HepG2 (cell line): ENCODE data around the gene RAB40C. TPM values are rescaled to one million over a fixed set of nuclear protein-coding genes. Genes with fewer than 3 reads are reported as not detected.
A peak's percentile ranks its signal among the peaks of the same experiment; 100 is the strongest.

Experiments used
- CBX5 ChIP-seq: sonication (generic); formaldehyde crosslinking; IDR thresholded peaks from 2 replicates; pipeline ENCODE4 v1.4.0; 2020; ENCODE audit warnings: missing genetic modification reagents, borderline replicate concordance
- GATAD2A ChIP-seq: IDR thresholded peaks from 2 replicates; pipeline ENCODE4 v1.6.1; 2016
- HMGA1 ChIP-seq: sonication (generic); formaldehyde crosslinking; conservative IDR thresholded peaks from 2 replicates; pipeline ENCODE4 v1.4.0; 2020; ENCODE audit warnings: missing genetic modification reagents
- KDM2A ChIP-seq: sonication (generic); formaldehyde crosslinking; IDR thresholded peaks from 2 replicates; pipeline ENCODE4 v1.4.0; 2020; ENCODE audit warnings: low read depth, missing genetic modification reagents, borderline replicate concordance
- MLX ChIP-seq: IDR thresholded peaks from 2 replicates; pipeline ENCODE4 v1.6.1; 2016
- RAD51 ChIP-seq: fragments of 450-650 bp; IDR thresholded peaks from 2 replicates; pipeline ENCODE4 v1.6.1; 2016; ENCODE audit warnings: borderline replicate concordance
- RCOR2 ChIP-seq: IDR thresholded peaks from 2 replicates; pipeline ENCODE4 v1.6.1; 2016; ENCODE audit warnings: missing biosample characterization, missing genetic modification reagents
- TMF1 ChIP-seq: sonication (generic); formaldehyde crosslinking; IDR thresholded peaks from 2 replicates; pipeline ENCODE4 v1.8.1; 2022; ENCODE audit warnings: low read depth, missing genetic modification reagents
- ZHX2 ChIP-seq, 2 experiments: sonication (generic) in 1 of 2; formaldehyde crosslinking in 1 of 2; IDR thresholded peaks; 2 replicates each; pipeline versions ENCODE4 v1.6.1 to v1.9.0; 2014 to 2022; ENCODE audit warnings: antibody characterized with exemption in 1 of 2, borderline replicate concordance in 1 of 2, inconsistent platforms in 1 of 2, low read depth in 1 of 2, missing genetic modification reagents in 1 of 2
- ZNF17 ChIP-seq: sonication (generic); formaldehyde crosslinking; IDR thresholded peaks from 2 replicates; pipeline ENCODE4 v1.5.0; 2020; ENCODE audit warnings: mild to moderate bottlenecking, missing genetic modification reagents
- ZNF329 ChIP-seq: sonication (generic); formaldehyde crosslinking; IDR thresholded peaks from 2 replicates; pipeline ENCODE4 v1.9.0; 2021; ENCODE audit warnings: low read depth, mild to moderate bottlenecking, missing genetic modification reagents
- ZNF44 ChIP-seq: sonication (generic); formaldehyde crosslinking; IDR thresholded peaks from 2 replicates; pipeline ENCODE4 v1.5.1; 2020; ENCODE audit warnings: mild to moderate bottlenecking, missing genetic modification reagents
- ZNF562 ChIP-seq: sonication (generic); formaldehyde crosslinking; IDR thresholded peaks from 2 replicates; pipeline ENCODE4 v1.8.0; 2022; ENCODE audit warnings: missing genetic modification reagents, borderline replicate concordance
- ZNF598 ChIP-seq: sonication (generic); formaldehyde crosslinking; IDR thresholded peaks from 2 replicates; pipeline ENCODE4 v1.5.1; 2020; ENCODE audit warnings: mild to moderate bottlenecking, missing genetic modification reagents, borderline replicate concordance
- ZNF800 ChIP-seq: sonication (generic); formaldehyde crosslinking; IDR thresholded peaks from 2 replicates; pipeline ENCODE4 v1.4.0; 2020; ENCODE audit warnings: missing genetic modification reagents
- ZNF850 ChIP-seq: sonication (generic); formaldehyde crosslinking; conservative IDR thresholded peaks from 2 replicates; pipeline ENCODE4 v1.9.0; 2021; ENCODE audit warnings: mild to moderate bottlenecking, missing genetic modification reagents
- polyA plus RNA-seq, 8 experiments: library from polyadenylated mRNA; depleted of rRNA in 3 of 8; stranded (reverse) in 7 of 8; unstranded in 1 of 8; fragments of >200 nt; fragmentation: Illumina TruSeq in 4 of 8; extraction: Trizol in 4 of 8; gene quantifications; 2 replicates each; pipeline versions ENCODE4 v1.2.1 to v1.2.3, GENCODE V29; 2011 to 2016; ENCODE audit warnings: low read depth in 4 of 8, missing spikeins in 1 of 8, mixed read lengths in 1 of 8; ENCODE audit not compliant: insufficient read depth in 1 of 8
- total RNA-seq, 5 experiments: library from RNA; depleted of rRNA; stranded (reverse); fragments of >200 nt; fragmentation: Illumina TruSeq; extraction: Trizol; gene quantifications; 2 replicates each; pipeline ENCODE4 v1.2.3, GENCODE V29; 2016; ENCODE audit warnings: low read depth in 1 of 5
- TF ChIP-seq, protein P1 (sequence below): sonication (generic); formaldehyde crosslinking; IDR thresholded peaks from 2 replicates; pipeline ENCODE4 v1.5.1; 2020; ENCODE audit warnings: missing genetic modification reagents, mild to moderate bottlenecking, borderline replicate concordance
- TF ChIP-seq, protein P2 (sequence below): sonication (generic); formaldehyde crosslinking; conservative IDR thresholded peaks from 2 replicates; pipeline ENCODE4 v1.4.0; 2020; ENCODE audit warnings: missing genetic modification reagents
- TF ChIP-seq, protein P3 (sequence below): IDR thresholded peaks from 2 replicates; pipeline ENCODE4 v1.6.1; 2012; ENCODE audit warnings: inconsistent platforms

The RAB40C gene
- total and polyA plus RNA-seq, 2 of the 13 experiments (the other 11 are each of a cell fraction or from before 2014, with no cell fraction given): 7.7 to 11.5 TPM

- TF ChIP-seq, protein P1, sequence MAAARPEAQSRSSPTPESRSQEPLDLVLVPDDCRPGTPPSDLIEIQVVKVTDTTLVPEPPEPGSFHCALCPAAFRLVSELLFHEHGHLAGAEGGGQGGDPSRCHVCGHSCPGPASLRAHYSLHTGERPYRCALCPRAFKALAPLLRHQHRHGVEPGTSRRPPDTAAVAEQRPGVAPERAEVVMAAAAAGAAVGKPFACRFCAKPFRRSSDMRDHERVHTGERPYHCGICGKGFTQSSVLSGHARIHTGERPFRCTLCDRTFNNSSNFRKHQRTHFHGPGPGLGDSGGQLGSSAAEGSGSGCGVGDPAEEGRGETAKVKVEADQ: no peak
- TF ChIP-seq HMGA1 (CRISPR knock-in tag) (no peak), CBX5 (CRISPR knock-in tag) (no peak), KDM2A (CRISPR knock-in tag) (peak; percentile 59), ZNF850 (CRISPR knock-in tag) (no peak), ZNF44 (CRISPR knock-in tag) (no peak), ZNF17 (CRISPR knock-in tag) (no peak), RCOR2 (CRISPR knock-in tag) (no peak), GATAD2A (CRISPR knock-in tag) (peak; percentile 23), RAD51 (no peak), ZNF598 (no peak), TMF1 (CRISPR knock-in tag) (no peak), ZHX2 (IDR thresholded peaks at IDR 0.05; ENCODE audit: low read depth) (no peak; the same call in 1 of the 2 replicates), ZHX2 (CRISPR knock-in tag; IDR thresholded peaks at IDR 0.05; ENCODE audit: borderline replicate concordance) (0 out of 2 replicates have a peak, but pooled peaks have one; percentile 28), ZNF562 (CRISPR knock-in tag) (no peak), ZNF800 (peak; percentile 22; the same call in 1 of the 2 replicates), MLX (CRISPR knock-in tag) (0 out of 2 replicates have a peak, but pooled peaks have one; percentile 18), ZNF329 (CRISPR knock-in tag) (no peak)
- TF ChIP-seq, protein P2, sequence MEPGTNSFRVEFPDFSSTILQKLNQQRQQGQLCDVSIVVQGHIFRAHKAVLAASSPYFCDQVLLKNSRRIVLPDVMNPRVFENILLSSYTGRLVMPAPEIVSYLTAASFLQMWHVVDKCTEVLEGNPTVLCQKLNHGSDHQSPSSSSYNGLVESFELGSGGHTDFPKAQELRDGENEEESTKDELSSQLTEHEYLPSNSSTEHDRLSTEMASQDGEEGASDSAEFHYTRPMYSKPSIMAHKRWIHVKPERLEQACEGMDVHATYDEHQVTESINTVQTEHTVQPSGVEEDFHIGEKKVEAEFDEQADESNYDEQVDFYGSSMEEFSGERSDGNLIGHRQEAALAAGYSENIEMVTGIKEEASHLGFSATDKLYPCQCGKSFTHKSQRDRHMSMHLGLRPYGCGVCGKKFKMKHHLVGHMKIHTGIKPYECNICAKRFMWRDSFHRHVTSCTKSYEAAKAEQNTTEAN: peak; percentile 80
- TF ChIP-seq, protein P3, sequence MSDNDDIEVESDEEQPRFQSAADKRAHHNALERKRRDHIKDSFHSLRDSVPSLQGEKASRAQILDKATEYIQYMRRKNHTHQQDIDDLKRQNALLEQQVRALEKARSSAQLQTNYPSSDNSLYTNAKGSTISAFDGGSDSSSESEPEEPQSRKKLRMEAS: peak; percentile 79
Measured at GRCh38 chr16:630249-630814, 40.5 kb downstream of the RAB40C start (continued).
